ENCODE measurements around the gene SPACA4. TPM values are rescaled to one million over a fixed set of nuclear protein-coding genes. Genes with fewer than 3 reads are reported as not detected.

SPACA4 gene
- polyA plus RNA-seq, 1 of the 3 experiments (the other 2 are of a cell fraction), result not detected

- no peak for TF ChIP-seq RFX5 (IDR thresholded peaks at IDR 0.05; ENCODE audit: low read length)
- no peak for TF ChIP-seq EZH2phosphoT487 (IDR thresholded peaks at IDR 0.05; ENCODE audit: borderline replicate concordance, low read depth)
- TF ChIP-seq JUND (IDR thresholded peaks at IDR 0.05), result no peak
- peak; percentile 90 for TF ChIP-seq YY1 (IDR thresholded peaks at IDR 0.05; ENCODE audit: low read depth)
- peak; percentile 86 for TF ChIP-seq FOXJ3 (CRISPR knock-in tag; IDR thresholded peaks at IDR 0.05)
- TF ChIP-seq MEF2A (IDR thresholded peaks at IDR 0.05; ENCODE audit: borderline replicate concordance, low read depth), result peak; percentile 15; the same call in 1 of the 2 replicates
- 0 out of 2 replicates have a peak, but pooled peaks have one; percentile 14 for TF ChIP-seq RAD21 (IDR thresholded peaks at IDR 0.05; ENCODE audit: low read length)
- no peak for TF ChIP-seq TEAD4 (IDR thresholded peaks at IDR 0.05; ENCODE audit: borderline replicate concordance, insufficient read depth)
- TF ChIP-seq RXRA (IDR thresholded peaks at IDR 0.05; ENCODE audit: borderline replicate concordance, low read depth), result no peak
- no peak for TF ChIP-seq FOXM1 (IDR thresholded peaks at IDR 0.05; ENCODE audit: low read depth)
- TF ChIP-seq SMC3 (IDR thresholded peaks at IDR 0.05; ENCODE audit: low read depth, low read length), result no peak
- peak; percentile 98 for TF ChIP-seq POLR2AphosphoS5 (IDR thresholded peaks at IDR 0.05; ENCODE audit: low read depth, low read length)
- no peak for TF ChIP-seq IRF3 (IDR thresholded peaks at IDR 0.05; ENCODE audit: low read depth, low read length)
- peak; percentile 93 for TF ChIP-seq RCOR1 (IDR thresholded peaks at IDR 0.05; ENCODE audit: low read length)
- TF ChIP-seq USF1 (IDR thresholded peaks at IDR 0.05; ENCODE audit: borderline replicate concordance, low read depth), result no peak
- TF ChIP-seq GABPA (IDR thresholded peaks at IDR 0.05; ENCODE audit: low read depth), result peak; percentile 95
- TF ChIP-seq ZBTB33 (IDR thresholded peaks at IDR 0.05; ENCODE audit: borderline replicate concordance, low read depth), result peak; percentile 82; the same call in 1 of the 2 replicates
- peak; percentile 75; the same call in 1 of the 2 replicates for TF ChIP-seq MXI1 (IDR thresholded peaks at IDR 0.05; ENCODE audit: low read depth, low read length)
- peak; percentile 51; the same call in 1 of the 2 replicates for TF ChIP-seq PBX3 (IDR thresholded peaks at IDR 0.05)
- TF ChIP-seq SIN3A (IDR thresholded peaks at IDR 0.05; ENCODE audit: borderline replicate concordance, low read depth, low read length), result 0 out of 2 replicates have a peak, but pooled peaks have one; percentile 57
- TF ChIP-seq FOSL2 (IDR thresholded peaks at IDR 0.05; ENCODE audit: borderline replicate concordance, low read depth), result no peak; the same call in 1 of the 2 replicates
- peak; percentile 71; the same call in 1 of the 2 replicates for TF ChIP-seq REST (IDR thresholded peaks at IDR 0.05; ENCODE audit: low read depth, low read length)
Measured at GRCh38 chr19:48618916-48619691, 12.6 kb downstream of the SPACA4 start, which contains the start of the genes RPL18 and SPHK2 (continued).

Measured in SK-N-SH (cell line).